ENCODE data around the gene RELCH.

The RELCH gene

GRCh38 chr18:62318228-62319180 is 131.4 kb downstream of the RELCH start:
- DNase-seq (ENCODE audit: low read depth in 3 of 3, low spot score in 1 of 3), result no peak

- no peak for DNase-seq (ENCODE audit: low read depth in 3 of 3, low spot score in 1 of 3)
Measured at GRCh38 chr18:62321201-62321600, 134.1 kb downstream of the RELCH start.

GRCh38 chr18:62323483-62324180 is 136.6 kb downstream of the RELCH start:
- DNase-seq (ENCODE audit: low read depth in 3 of 3, low spot score in 1 of 3), result no peak

GRCh38 chr18:62324181-62324828 is 137.2 kb downstream of the RELCH start:
- no peak for DNase-seq (ENCODE audit: low read depth in 3 of 3, low spot score in 1 of 3)

GRCh38 chr18:62324917-62325805 is 138.1 kb downstream of the RELCH start, which contains the start of gene TNFRSF11A:
Gene TNFRSF11A, plus strand, starts transcription at chr18:62325310. Its CDS starts 43 bp downstream, at chr18:62325353.
- DNase-seq (ENCODE audit: low read depth in 3 of 3, low spot score in 1 of 3), result peak in 2 of 3 donors; percentile 22 to 65

GRCh38 chr18:62325806-62326645 is 139.0 kb downstream of the RELCH start:
- peak in 1 of 3 donors; percentile 19 for DNase-seq (ENCODE audit: low read depth in 3 of 3, low spot score in 1 of 3)

- DNase-seq (ENCODE audit: low read depth in 3 of 3, low spot score in 1 of 3), result no peak
Measured at GRCh38 chr18:62326646-62327348, 139.7 kb downstream of the RELCH start.

GRCh38 chr18:62327977-62328376 is 140.9 kb downstream of the RELCH start:
- no peak for DNase-seq (ENCODE audit: low read depth in 3 of 3, low spot score in 1 of 3)

- no peak for DNase-seq (ENCODE audit: low read depth in 3 of 3, low spot score in 1 of 3)
Measured at GRCh38 chr18:62328586-62329525, 141.8 kb downstream of the RELCH start.

- DNase-seq (ENCODE audit: low read depth in 3 of 3, low spot score in 1 of 3), result no peak
Measured at GRCh38 chr18:62329691-62330454, 142.8 kb downstream of the RELCH start.

GRCh38 chr18:62330650-62331049 is 143.6 kb downstream of the RELCH start:
- no peak for DNase-seq (ENCODE audit: low read depth in 3 of 3, low spot score in 1 of 3)

GRCh38 chr18:62331581-62332356 is 144.7 kb downstream of the RELCH start:
- DNase-seq (ENCODE audit: low read depth in 3 of 3, low spot score in 1 of 3), result no peak

- DNase-seq (ENCODE audit: low read depth in 3 of 3, low spot score in 1 of 3), result no peak
Measured at GRCh38 chr18:62332431-62332830, 145.4 kb downstream of the RELCH start.

GRCh38 chr18:62332964-62333695 is 146.1 kb downstream of the RELCH start:
- DNase-seq (ENCODE audit: low read depth in 3 of 3, low spot score in 1 of 3), result no peak

- DNase-seq (ENCODE audit: low read depth in 3 of 3, low spot score in 1 of 3), result no peak
Measured at GRCh38 chr18:62334120-62334519, 147.1 kb downstream of the RELCH start.

- DNase-seq (ENCODE audit: low read depth in 3 of 3, low spot score in 1 of 3), result no peak
Measured at GRCh38 chr18:62335494-62335893, 148.4 kb downstream of the RELCH start.
